HG03442 (cell line): ENCODE data around the gene VOPP1.

Experiments used
- ATAC-seq: cut with Tn5 transposase; IDR thresholded peaks from one replicate; pipeline ENCODE4 v1.9.1; 2021; ENCODE audit warnings: mild to moderate bottlenecking, moderate library complexity; ENCODE audit not compliant: unreplicated experiment

The VOPP1 gene

DNA sequence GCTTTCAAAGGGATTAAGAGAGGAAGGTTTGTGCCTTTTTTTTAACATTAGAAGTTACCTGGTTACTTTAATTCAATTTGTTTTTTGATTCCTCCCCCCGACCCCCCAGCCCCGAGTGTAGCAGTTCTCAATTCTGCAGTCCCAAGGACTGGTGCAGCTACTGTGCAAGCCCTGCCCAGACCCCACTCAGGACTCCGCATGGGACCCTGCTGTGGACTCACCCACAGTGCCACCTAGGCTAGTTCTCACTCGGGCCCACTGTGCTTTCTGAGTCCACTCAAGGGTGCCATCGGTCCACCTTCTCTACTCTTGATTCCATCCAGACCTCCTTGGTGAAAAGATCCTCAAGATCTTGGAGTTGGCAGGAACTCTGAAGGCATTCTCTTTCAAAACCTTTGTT is 77.4 kb downstream of the VOPP1 start:
- ATAC-seq = no peak

DNA sequence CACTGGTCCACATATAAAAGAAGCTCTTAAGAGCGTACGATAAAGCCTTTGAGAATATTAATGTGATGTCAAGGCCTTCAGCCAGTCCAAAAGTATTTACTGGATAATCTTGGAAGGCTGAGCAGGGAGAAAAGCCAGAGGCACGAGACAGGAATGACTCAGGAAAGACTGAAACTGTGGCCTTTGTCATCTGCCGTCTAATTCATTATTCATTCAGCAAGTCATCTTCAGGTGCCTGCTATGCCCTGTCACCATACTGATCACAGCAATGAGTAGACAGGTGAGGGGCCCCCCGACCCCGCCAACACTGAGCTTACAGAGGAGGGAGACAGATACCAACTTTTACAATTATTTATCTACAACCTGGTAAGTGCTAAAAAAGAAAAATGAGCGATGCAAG is 78.9 kb downstream of the VOPP1 start:
- no peak for ATAC-seq

DNA sequence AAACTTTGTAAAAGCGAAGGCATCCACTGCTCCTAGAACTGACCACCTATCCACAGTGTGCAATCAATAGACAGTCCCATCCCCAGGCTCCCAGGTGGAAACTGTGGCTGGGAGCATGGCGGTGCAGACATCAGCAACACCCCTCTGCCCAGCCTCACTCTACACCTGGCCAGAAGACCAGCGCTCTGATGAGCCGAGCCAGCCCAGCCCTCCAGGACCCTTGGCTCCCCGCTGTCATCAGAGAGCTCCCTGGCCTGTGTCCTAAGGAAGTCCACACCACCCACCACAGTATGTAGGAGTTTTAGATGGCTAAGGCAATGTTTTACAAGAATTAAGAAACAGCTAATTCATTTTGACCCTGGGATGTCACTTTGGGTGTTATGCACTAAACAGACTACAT is 81.0 kb downstream of the VOPP1 start:
- ATAC-seq = no peak

DNA sequence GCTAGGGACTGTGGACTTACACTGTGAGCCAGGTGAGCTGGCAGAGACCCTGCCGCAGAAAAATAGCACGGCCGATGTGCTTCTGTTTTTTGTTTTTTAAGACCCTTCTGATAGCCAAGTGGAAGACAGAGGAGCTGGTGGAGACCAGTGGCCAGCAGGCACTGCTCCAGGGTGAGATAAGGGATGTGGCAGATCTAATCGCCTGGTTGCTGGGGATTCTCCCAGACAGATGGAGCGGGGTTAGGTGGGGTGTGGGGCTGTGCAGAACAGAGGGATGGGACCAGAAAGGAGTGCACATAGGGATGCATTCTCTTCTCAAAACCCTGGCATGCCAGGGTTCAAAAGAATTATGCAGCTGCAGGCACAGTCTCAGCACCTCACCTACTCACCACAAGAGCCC is 82.2 kb downstream of the VOPP1 start:
- ATAC-seq = no peak

DNA sequence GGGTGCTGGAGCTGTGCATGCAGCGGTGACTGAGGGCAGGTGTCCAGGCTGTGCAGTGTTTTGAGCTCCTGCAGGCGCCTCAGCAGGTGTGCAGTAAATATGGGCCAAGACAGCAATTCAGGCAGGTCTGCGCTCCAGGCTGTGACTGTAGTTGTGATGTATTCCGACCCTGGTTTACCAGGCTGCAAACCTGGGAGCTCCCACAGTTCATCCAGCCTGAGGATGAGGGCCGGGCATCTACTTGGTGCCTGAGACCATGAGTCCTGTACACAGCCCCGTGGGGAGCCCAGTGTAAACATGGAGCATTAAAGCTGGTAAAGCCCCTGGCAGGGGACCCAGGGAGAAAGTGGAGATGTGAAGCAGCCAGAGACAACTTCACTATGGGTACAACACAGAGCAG is 82.8 kb downstream of the VOPP1 start:
- no peak for ATAC-seq

DNA sequence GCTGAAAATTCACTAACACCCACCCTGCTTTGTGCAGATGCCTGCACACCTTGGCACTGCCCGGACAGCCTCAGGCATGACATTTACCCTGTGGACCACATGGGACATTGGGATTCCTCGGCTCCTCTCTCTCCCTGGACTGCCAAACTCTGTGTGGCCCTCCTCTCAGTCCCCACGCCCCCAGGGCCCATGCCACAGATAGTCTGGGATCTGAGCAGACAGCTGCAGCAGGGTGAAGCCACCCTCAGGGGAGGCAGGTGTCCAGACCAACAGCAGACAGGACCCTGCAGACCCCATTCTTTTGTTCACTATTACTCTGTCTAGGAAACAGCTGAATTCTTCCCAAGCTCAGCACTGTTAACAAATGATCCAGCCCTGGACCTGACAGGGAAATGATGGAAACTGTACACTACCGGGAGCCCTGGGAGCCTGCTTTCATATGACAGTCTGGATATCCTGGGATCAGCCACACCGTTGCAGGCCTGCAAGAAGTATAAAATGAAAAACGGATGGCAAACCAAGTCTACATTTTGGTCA is 83.4 kb downstream of the VOPP1 start:
- ATAC-seq = no peak

DNA sequence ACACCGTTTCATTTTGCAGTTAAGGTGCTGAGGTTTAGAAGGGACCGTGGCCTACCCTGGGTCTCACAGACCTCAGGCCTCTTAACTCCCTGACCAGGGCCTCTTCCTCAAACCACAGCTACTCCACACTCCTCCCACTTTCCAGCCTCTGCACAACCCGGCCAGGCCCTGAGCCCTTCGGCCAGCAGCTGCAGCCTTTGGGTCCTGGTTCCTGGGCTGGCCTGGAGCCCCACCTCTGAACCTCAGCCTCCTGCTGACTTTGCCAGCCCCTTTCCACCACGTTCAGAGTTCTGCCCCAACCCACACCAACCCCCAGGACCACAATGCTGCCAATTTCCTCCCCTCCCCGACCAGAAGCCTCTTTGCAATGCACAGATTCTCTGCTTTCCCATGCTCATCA is 84.1 kb downstream of the VOPP1 start:
- ATAC-seq = no peak

DNA sequence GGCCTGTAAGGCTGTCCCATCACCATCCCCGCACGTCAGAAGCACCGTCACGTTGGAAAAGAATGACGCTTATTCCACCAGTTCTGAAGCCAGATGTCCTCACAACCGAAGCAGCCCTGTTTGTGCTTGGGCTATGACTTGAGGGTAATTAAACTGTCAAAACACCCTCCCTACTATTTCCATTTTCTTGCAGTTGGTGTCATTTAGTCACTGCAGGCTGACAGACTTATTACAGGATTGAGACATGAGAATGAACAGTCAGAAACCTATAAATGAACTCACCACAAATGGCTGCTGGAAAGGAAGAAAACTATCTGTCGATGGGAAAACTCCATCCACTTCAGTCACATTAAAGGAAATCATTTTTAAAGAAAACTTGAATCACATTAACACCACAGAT is 85.3 kb downstream of the VOPP1 start:
- no peak for ATAC-seq

DNA sequence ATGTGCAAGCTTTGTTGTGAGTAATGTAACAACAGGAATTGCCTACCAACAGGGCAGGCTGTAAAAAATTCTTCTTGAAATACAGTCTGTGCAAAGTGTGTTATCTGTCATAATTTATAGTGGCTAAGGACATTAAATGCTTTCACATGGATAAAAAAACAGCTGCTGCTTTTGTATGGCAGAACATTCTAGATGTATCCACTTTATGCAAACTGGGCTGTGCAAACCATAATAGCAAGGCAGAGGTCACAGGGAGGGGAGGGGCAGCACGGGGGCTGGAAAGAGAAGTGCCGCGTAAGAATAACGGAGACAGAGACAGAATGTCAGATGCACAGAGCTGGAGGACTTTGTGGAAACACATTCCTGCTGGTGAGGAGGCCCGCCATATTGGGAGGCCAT is 86.1 kb downstream of the VOPP1 start:
- ATAC-seq = no peak

DNA sequence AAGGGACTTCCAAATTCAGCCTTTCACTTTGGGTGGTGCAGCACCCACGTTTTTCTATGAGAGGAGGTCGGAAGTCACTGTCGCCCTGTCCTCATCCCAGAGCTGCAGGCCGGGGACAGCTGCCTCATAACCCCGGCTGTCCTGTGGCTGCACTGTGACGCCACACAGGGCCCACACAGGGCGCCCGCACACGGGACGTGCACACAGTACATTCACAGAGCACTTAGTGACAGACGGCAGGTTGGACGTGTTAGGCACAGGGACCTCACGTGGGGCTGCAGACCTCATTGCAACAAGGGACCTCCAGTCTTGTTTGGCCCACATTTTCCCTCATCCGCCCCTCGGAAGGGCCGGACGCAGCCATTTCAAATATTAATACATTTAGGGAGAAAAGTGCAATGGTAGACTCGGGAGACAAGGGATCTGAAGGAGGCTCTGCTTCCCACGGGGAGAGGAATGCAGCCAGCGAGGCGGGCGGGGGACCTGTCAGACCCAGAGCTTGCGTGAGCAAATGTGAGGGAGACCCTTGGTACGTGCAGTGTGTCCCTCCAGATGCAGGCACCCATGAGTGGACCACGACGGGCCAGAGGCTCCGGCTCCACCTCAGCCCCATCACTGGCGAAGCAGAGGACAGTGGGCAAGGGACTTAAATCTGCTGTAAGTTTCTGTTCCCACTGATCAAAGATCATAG is 86.7 kb downstream of the VOPP1 start:
- ATAC-seq = no peak

DNA sequence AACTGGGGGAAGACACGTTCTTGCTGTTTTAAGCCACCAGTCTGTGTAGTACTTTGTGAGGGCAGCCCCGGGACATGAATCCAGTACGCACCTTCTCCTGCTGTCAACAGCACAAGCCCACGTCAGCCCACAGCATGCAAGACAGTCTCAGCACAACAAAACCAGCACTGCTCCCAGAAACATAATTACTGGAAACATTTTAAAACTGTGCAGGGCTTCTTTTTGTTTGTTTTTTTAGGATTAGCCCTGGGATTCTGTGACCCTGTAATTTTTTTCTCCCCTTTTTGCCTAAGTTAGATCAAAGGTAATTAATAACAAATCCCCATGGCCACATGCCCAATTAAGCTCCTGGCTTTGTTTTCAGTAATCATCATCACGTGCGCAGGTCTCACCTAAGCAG is 87.5 kb downstream of the VOPP1 start:
- ATAC-seq = no peak

DNA sequence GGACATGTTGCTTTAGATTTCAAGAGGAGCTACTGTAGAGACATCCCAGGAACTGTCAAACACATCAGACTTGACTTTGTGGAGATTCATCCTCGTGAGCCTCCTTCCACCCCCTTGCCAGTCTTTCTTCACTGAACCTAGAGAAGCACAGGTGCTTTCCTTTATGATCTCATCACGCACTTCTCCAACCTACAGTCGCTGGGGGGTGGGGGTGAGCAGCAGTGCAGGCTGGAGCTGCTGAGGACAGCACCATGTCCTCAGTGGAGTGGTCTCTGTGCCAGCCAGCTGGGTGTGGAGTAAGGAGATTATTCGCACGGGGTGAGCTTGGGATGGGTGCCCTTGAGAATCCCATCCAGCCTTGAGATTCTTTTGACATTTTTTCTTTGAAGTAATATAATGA is 88.1 kb downstream of the VOPP1 start:
- ATAC-seq = no peak

DNA sequence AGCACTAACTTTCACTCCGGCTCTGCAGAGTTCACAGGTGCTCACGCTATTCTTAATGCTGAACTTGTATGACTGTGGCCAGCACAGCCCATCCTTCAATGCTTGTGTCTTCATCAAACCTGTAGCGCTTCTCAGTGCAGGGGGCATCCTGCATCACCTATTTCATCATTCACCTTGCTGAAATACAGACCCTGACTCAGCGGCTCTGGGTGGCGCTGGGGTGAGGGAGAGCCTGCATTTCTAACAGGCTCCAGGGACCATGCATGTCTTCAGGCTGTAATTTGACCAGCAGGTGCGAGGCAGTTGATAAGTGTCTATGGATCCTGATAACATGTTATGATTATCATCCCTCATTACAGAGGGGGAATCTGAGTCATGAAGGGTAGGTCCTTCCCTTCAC is 89.3 kb downstream of the VOPP1 start:
- ATAC-seq = no peak

DNA sequence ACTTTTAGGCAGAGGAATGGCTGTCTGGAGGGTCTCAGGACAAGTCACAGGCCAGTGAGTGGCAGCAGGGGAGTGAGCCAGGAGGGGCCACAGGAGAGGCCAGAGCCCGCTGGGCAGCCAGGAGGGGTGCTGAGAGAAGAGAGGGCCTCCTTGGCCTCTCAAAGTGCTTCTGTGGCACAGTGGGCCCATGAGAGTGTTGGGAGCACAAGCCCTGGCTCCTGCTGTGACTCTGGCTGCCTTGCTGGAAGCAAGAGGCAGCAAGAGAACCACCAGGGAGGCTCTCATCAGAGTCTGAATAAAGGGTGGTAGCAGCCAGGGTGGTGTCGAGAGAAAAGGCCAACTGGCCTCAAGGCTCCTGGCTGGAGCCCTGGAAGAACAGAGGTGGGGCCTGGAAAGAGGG is 91.1 kb downstream of the VOPP1 start:
- ATAC-seq = no peak

DNA sequence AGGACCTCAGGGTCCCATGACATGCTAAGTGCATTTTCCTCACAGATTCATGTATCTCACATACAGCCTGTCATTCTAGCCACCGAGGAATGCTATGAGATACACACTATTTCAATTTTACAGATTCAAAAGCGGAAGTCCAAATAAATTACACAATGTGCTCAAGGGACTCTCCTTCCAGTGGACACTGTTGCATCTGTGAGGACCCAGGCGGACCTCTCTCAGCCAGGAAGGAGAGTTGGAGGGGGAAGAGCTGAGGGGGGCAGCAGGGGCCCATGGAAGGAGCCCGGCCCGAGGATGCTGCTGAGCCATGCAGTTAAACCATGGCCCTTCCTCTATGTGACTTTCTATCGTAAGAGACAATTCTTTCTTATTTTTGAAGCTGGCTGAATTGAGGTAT is 93.6 kb downstream of the VOPP1 start:
- ATAC-seq = no peak

DNA sequence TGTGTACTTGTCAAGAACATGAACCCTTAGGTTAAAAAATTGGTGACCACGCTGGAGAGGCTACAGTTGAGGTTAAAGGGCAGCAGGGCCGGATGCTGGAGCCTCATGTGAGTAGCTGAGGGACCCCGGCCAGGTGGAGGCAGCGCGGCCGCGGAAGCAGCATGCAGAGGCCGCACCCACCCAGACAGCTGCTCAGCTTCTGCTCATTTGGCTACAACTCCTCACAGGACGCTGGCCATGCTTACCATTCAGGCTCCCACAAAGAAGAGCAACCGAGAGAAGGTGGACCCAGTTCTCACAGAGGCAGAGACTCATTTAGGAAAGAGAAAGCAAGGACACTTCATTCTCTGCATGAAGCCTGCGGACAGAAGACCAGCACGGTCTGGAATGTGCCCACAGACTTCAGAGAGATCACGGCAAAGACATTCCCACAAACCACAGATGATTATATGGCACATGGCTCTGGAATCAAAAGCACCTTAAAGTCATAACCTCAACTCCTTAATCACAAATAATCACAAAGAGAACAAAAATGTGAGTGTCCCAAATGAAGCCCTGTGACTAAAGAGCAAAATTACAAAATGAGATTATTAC is 94.4 kb downstream of the VOPP1 start:
- ATAC-seq = no peak

DNA sequence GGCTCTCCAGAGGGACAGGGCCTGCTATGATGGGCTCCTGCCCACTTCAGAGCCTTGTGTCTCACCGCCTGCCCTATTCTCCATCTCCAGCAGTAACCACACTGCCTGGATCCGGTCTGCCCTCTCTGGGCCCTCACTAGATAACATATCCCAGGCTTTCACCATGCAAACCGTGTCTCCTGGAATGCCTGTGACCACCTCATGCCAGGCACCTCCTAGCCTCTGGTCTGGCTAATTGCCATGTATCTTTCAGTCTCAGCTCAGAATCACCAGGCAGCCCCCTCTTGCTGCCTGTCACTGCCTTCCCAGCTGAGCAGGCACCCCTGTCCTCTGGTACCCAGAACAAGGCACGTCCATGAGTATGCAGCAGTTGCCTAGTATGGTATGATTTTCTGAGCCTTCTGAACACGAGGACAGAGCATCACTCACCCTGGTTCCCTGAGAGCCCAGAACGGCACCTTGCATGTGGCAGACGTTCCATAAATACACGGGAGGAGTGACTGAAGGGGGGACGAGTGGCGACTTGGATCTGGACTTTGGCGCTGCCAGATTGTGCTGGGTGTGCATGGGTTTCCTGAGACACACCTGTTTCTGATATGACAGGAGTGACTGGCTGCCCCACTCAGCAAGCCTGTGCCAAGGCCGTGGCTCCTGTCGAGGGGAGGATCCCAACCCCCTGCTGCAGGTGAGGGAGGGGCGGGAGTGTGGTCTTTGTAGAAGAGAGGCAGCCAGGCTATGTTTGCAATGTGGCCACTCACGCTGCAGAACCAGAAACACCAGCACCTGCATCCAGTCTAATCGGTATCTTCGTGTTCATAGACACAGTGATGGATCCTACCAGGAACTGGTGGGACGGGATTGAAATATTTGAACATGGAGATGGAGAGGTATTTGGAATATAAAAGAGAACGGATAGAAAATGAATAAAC is 95.2 kb downstream of the VOPP1 start:
- no peak for ATAC-seq

DNA sequence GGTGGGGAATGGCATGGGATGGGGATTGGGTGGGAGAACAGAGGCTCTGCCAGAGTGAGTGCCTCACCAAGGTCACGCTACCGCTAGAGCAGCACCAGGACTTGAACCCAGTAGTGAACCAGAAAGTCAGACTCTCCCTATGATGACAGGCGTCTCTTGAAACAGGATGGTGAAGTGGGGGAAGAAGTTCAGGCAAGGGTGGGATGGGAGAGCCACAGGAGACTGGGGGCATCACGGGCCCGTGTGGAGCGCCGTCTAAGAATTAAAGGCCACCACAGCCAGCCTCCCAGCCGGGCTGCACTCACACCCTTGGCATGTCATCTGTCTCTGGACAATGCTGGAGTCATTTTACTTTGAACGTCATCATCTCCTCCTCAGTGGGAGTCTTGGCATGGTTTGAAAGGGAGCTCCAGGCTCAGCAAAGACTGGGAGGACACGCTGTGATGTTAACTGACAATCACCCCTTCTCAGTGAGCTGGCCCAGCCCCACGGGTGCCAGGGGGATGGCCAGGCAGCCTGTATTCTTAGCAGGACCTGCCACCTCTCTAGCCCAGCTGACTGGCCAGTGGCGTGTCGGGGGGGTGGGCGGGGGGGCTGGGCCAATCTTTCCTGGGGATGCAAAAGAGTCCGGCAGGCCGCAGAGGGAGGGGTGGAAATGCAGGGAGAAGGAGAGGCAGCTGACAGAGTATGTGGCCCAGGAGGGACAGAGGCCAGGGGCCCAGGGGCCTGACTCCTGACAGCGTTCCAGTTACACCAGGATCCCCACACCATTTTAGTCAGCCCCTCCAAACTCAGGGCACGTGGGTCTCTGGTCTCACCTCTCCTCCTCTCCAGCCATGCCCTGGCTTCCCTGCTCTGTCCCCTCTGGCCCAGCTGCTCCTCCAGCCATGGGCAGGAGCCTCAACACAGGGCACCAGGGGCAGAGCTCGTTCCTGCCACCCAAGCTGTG is 96.2 kb downstream of the VOPP1 start:
- ATAC-seq = no peak

DNA sequence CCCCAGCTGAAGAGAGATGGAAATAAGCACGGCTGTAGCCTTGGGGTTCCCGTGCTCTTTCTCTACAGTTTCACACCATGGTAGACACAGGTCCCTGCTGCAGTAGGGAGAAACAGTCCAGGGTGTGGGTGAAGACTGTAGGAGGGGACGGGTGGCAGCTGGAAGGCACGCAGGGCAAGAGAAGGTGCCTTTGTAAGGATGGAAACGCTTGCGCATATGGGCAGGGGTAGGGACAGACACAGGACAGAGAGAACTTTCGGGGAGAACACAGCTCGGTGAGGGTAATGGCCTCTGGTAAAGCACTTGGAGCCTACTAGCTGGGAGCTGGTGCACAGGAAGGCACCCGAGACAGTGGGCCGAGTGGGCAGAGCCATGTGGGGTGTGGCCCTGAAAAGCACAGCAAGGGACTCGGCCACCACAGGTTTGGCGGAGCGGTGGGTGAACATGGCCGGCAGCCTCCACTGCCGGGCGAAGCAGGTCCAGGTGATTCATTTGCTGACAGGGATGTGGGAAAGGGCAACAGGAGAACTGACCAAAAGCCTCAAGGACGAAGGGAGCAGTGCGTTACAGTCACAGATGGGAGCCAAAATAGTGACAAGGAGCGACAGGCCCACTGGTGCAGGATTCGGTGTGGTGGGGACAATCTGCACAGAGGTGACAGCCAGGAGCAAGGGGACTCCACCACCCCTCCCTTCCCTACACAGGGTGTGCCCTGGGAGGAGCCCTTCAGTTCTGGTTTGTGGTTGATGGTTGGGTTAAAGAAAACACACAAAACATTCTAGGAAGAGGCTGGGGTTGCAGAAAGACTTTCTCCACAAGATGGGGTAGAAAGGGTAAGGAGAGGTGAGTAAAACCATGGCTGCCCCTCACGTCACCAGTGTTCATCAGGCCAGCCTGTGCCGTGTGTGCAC is 97.1 kb downstream of the VOPP1 start:
- ATAC-seq = no peak

DNA sequence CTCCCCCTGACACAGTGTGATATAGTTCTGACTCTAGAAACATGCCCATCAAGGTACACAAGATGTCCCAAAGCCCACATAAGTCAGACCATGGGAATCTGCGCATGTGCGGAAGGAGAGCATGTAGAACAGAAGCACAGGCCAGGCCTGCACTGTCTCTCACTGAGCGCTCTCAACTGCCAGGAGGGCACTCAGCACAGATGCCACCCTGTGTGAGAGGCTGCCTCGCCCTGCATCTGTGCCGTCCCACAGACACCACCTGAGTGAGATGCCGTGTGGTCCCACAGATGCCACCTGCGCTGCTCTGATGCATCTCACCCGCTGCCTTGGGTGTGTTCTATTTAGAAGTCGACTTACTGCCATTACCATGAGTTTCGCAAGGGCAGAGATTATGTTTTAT is 98.4 kb downstream of the VOPP1 start:
- no peak for ATAC-seq
